Right lobe of liver (tissue), 4 donors: ENCODE data around the gene ART4.

ENCODE experiments used
- CTCF ChIP-seq, 4 donors: fragments of 200-600 bp in 3 of 4; fragments of 450-650 bp in 1 of 4; IDR thresholded peaks; one replicate each; pipeline versions ENCODE4 v1.5.1 to v1.8.0; 2016 to 2022; ENCODE audit warnings: antibody characterized with exemption in 4 of 4, mild to moderate bottlenecking in 2 of 4
- POLR2A ChIP-seq: fragments of 450-650 bp; IDR thresholded peaks from one replicate; pipeline ENCODE4 v1.6.1; 2017; ENCODE audit warnings: antibody characterized with exemption, mild to moderate bottlenecking
- donor health status: DM: no; HTN: no; CAD: no.
- donor health status: DM: no; HTN: no; CAD: no.
- donor health status: DM: no; HTN: yes; CAD: no.

- no peak for TF ChIP-seq POLR2A
- no peak for TF ChIP-seq CTCF (IDR thresholded peaks at IDR 0.05)
Observed at GRCh38 chr12:14780859-14781258, 62.5 kb downstream of the ART4 start.
